Thyroid gland (tissue), 4 donors: ENCODE results near the gene SMG6. TPM values are rescaled to one million over a fixed set of nuclear protein-coding genes. Genes with fewer than 3 reads are reported as not detected.
A peak's percentile ranks its signal among the peaks of the same experiment; 100 is the strongest.

ENCODE experiments used
- DNase-seq, 2 donors: peaks; one replicate each; pipeline ENCODE4 v3.0.0-alpha.2; 2019
- H3K27ac ChIP-seq, 3 donors: fragments of 200-600 bp; sonication (generic); 1 replicate in 2 of 3; 2 replicates in 1 of 3; pipeline ENCODE4 v1.5.1; 2016 to 2019; ENCODE audit warnings: mild to moderate bottlenecking in 1 of 3, moderate library complexity in 1 of 3
- H3K27me3 ChIP-seq: fragments of 200-600 bp; sonication (generic); one replicate; pipeline ENCODE4 v1.5.1; 2019
- H3K36me3 ChIP-seq, 2 donors: fragments of 200-600 bp; sonication (generic); one replicate each; pipeline ENCODE4 v1.5.1; 2016 to 2019
- H3K4me1 ChIP-seq, 2 donors: fragments of 200-600 bp; sonication (generic); one replicate each; pipeline ENCODE4 v1.5.1; 2017 to 2019
- H3K4me3 ChIP-seq, 3 donors: fragments of 200-600 bp; sonication (generic); replicated peaks in 1 of 3; 1 replicate in 2 of 3; 2 replicates in 1 of 3; pipeline ENCODE4 v1.5.1; 2016; ENCODE audit warnings: mild to moderate bottlenecking in 1 of 3
- H3K9me3 ChIP-seq: fragments of 200-600 bp; sonication (generic); one replicate; pipeline ENCODE4 v1.5.1; 2017
- CTCF ChIP-seq, 6 experiments: fragments of 200-600 bp in 3 of 6; fragments of 450-650 bp in 3 of 6; sonication (generic) in 3 of 6; IDR thresholded peaks; one replicate each; pipeline ENCODE4 v1.5.1; 2016 to 2019; ENCODE audit warnings: antibody characterized with exemption in 6 of 6, mild to moderate bottlenecking in 2 of 6, inconsistent platforms in 1 of 6, moderate library complexity in 1 of 6
- POLR2A ChIP-seq, 2 donors: fragments of 450-650 bp; IDR thresholded peaks; one replicate each; pipeline ENCODE4 v1.6.1; 2017; ENCODE audit warnings: antibody characterized with exemption in 2 of 2, mild to moderate bottlenecking in 2 of 2, moderate library complexity in 1 of 2
- WGBS, 2 donors: methylation state at CpG; one replicate each; pipeline ENCODE4 v1.1.5; 2017; 5-methylcytosine and 5-hydroxymethylcytosine counted together
- intact Hi-C: fragments of 100-400 bp; cut with DNase I; formaldehyde crosslinking; loops from one replicate; pipeline ENCODE4 v1.15.1; 2023
- total RNA-seq, 4 donors: library from RNA; depleted of rRNA; stranded (reverse); fragments of >200 nt; gene quantifications; one replicate each; pipeline ENCODE4 v1.2.3, GENCODE V29; 2016

Gene SMG6
- total RNA-seq, 4 donors from 2014 or later: 26.0 to 35.9 (median 32.9) TPM

GRCh38 chr17:2186937-2187336 is 116.6 kb downstream of the SMG6 start:
- intact Hi-C loops: no loop called here
- no peak for DNase-seq
- WGBS, 2 donors: 96 to 100% methylated on average over 4 of the region's 4 CpGs
- Histone ChIP-seq H3K4me1 (peaks cover 20 to 44% of the 10 kb centered on the region in 2 donors), H3K27me3 (no peaks in the 10 kb centered on the region), H3K4me3 (no peak overlapping the region), H3K27ac (no peak overlapping the region), H3K9me3 (no peaks in the 10 kb centered on the region), H3K36me3 (peaks cover 3 to 12% of the 10 kb centered on the region in 2 donors)
- TF ChIP-seq CTCF (IDR thresholded peaks at IDR 0.05): no peak
- TF ChIP-seq POLR2A (IDR thresholded peaks at IDR 0.05): no peak

GRCh38 chr17:2184993-2185931 is 118.3 kb downstream of the SMG6 start:
- DNase-seq: no peak
- no peaks in the 10 kb centered on the region for H3K27me3 ChIP-seq
- no peak overlapping the region for H3K4me3 ChIP-seq
- TF ChIP-seq CTCF (IDR thresholded peaks at IDR 0.05) (no peak), POLR2A (IDR thresholded peaks at IDR 0.05) (no peak)
- no peaks in the 10 kb centered on the region for H3K9me3 ChIP-seq
- WGBS, 2 donors: 89 to 95% methylated on average over 19 of the region's 19 CpGs
- intact Hi-C loops: no loop called here
- peaks cover 36 to 46% of the 10 kb centered on the region in 2 donors for H3K4me1 ChIP-seq
- no peak overlapping the region for H3K27ac ChIP-seq
- peaks cover 3 to 12% of the 10 kb centered on the region in 2 donors for H3K36me3 ChIP-seq

DNA sequence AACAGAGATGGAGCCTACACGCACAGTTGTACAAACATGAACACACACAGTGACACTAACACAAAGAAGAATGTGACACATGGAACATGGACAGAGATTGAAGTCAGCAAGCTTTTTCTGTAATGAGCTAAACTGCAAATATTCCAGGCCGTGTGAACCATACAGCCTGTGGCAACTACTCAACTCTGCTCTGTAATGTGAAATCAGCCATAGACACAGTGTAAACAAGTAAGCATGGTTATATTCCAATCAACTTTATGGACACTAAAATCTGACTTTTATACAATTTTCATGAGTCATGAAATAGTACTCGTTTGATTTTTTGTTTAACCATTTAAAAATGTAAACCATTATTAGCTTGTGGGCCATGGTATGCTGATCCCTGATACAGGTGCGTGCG is 120.2 kb downstream of the SMG6 start:
- Histone ChIP-seq H3K27me3 (no peaks in the 10 kb centered on the region), H3K9me3 (no peaks in the 10 kb centered on the region), H3K36me3 (peaks cover 3 to 12% of the 10 kb centered on the region in 2 donors), H3K4me1 (peaks cover 40 to 50% of the 10 kb centered on the region in 2 donors), H3K27ac (peak overlapping the region in 1 of 3 donors; percentile 12), H3K4me3 (no peak overlapping the region)
- no peak for DNase-seq
- intact Hi-C loops: no loop called here
- TF ChIP-seq POLR2A (IDR thresholded peaks at IDR 0.05): no peak
- TF ChIP-seq CTCF (IDR thresholded peaks at IDR 0.05): no peak
- 89% methylated on average over 5 of the region's 5 CpGs for WGBS, 2 donors

DNA sequence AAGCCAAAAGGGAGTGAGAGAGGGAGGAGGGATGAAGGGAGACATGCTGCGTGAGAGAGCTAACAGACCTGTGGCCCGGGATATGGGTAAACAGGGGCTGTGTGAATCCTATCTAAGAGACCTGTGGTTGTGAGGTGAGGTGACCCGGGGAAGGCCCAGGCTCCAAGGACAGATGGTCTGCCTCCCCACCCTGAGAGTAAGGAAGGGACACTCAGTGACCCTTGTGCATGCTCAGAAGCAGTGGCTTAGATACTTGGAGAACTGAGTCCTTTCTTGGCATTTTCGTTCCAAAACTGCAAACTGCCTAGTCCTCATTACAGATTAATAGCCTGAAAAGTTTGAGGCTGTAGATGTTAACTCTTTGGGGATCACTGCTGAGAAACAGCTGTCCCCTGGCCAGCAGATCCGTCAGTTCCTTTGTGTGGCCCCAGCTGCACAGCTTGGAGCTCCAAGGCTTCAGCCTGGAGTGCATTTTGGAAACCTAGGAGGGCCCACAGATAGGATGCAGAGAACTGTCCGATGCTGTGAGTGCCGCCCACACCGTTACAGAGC is 121.6 kb downstream of the SMG6 start:
- 64 to 67% methylated on average over 8 of the region's 8 CpGs for WGBS, 2 donors
- DNase-seq: no peak
- H3K9me3 ChIP-seq: no peaks in the 10 kb centered on the region
- peaks cover 3 to 8% of the 10 kb centered on the region in 2 donors for H3K36me3 ChIP-seq
- intact Hi-C loops: no loop called here
- peak overlapping the region; percentile 53 to 81 (median 67) for H3K27ac ChIP-seq
- peaks cover 54 to 64% of the 10 kb centered on the region in 2 donors for H3K4me1 ChIP-seq
- no peak for TF ChIP-seq CTCF (IDR thresholded peaks at IDR 0.05)
- TF ChIP-seq POLR2A (IDR thresholded peaks at IDR 0.05): no peak
- H3K27me3 ChIP-seq: no peaks in the 10 kb centered on the region
- H3K4me3 ChIP-seq: no peak overlapping the region
